HG03045 (cell line): ENCODE measurements around the gene CCR5AS.

ENCODE experiments used
- ATAC-seq: cut with Tn5 transposase; IDR thresholded peaks from one replicate; pipeline ENCODE4 v1.9.1; 2021; ENCODE audit warnings: mild to moderate bottlenecking, moderate library complexity; ENCODE audit not compliant: unreplicated experiment

Gene CCR5AS

GRCh38 chr3:46318207-46318927 is 88.5 kb downstream of the CCR5AS start:
- ATAC-seq, result no peak

GRCh38 chr3:46316206-46316605 is 90.7 kb downstream of the CCR5AS start:
- no peak for ATAC-seq

- ATAC-seq, result peak; percentile 70
These were observed 92.3 kb downstream of the CCR5AS start for GRCh38 chr3:46314517-46314916.
